Osteoblast (primary cell): ENCODE results near the gene CD99L2. TPM values are rescaled to one million over a fixed set of nuclear protein-coding genes. Genes with fewer than 3 reads are reported as not detected.

Experiments
- DNase-seq: peaks from one replicate; pipeline ENCODE4 v3.0.0; 2011; ENCODE audit warnings: low spot score, mixed read lengths; ENCODE audit not compliant: insufficient read length; ENCODE audit errors: missing footprints
- H2AFZ ChIP-seq: 2 replicates; pipeline ENCODE4 v1.6.0; 2011; ENCODE audit warnings: mild to moderate bottlenecking, low read length
- H3K27ac ChIP-seq: 2 replicates; pipeline ENCODE4 v1.5.1; 2011; ENCODE audit warnings: mild to moderate bottlenecking, low read depth, low read length, moderate library complexity
- H3K27me3 ChIP-seq: 2 replicates; pipeline ENCODE4 v1.6.0; 2012; ENCODE audit warnings: mild to moderate bottlenecking, control low read depth, inconsistent platforms, low read length, moderate library complexity; ENCODE audit not compliant: insufficient read depth
- H3K36me3 ChIP-seq: 2 replicates; pipeline ENCODE4 v1.5.1; 2011; ENCODE audit warnings: mild to moderate bottlenecking, low read length, control low read depth, moderate library complexity; ENCODE audit not compliant: insufficient read depth
- H3K4me1 ChIP-seq: 2 replicates; pipeline ENCODE4 v1.5.1; 2011; ENCODE audit warnings: mild to moderate bottlenecking, low read length, control low read depth, moderate library complexity; ENCODE audit not compliant: insufficient read depth
- H3K4me2 ChIP-seq: 2 replicates; pipeline ENCODE4 v1.6.0; 2011; ENCODE audit warnings: mild to moderate bottlenecking, low read length; ENCODE audit not compliant: insufficient read depth
- H3K4me3 ChIP-seq: fragments of 200-600 bp; sonication (generic); 3 replicates; pipeline ENCODE4 v1.5.1; 2012; ENCODE audit warnings: mild to moderate bottlenecking, low read length, inconsistent platforms; ENCODE audit not compliant: insufficient read depth
- H3K79me2 ChIP-seq: 2 replicates; pipeline ENCODE4 v1.6.0; 2012; ENCODE audit warnings: mild to moderate bottlenecking, low read length, control low read depth, inconsistent platforms; ENCODE audit not compliant: insufficient read depth
- H3K9me3 ChIP-seq: 2 replicates; pipeline ENCODE4 v1.5.1; 2011; ENCODE audit warnings: low read depth, low read length, control low read depth
- H4K20me1 ChIP-seq: 2 replicates; pipeline ENCODE4 v1.6.0; 2012; ENCODE audit warnings: mild to moderate bottlenecking, low read length, control low read depth; ENCODE audit not compliant: insufficient read depth
- total RNA-seq: library from RNA; depleted of rRNA; stranded (reverse); fragments of >200 nt; gene quantifications from 2 replicates; pipeline ENCODE4 v1.2.3, GENCODE V29; 2012
- TF ChIP-seq, protein P1 (sequence below): IDR thresholded peaks from 2 replicates; pipeline ENCODE4 v1.5.1; 2011; ENCODE audit warnings: mild to moderate bottlenecking, low read depth, low read length, moderate library complexity; ENCODE audit errors: extremely low read depth

The CD99L2 gene
- total RNA-seq, 1 donor = 85.0 TPM

DNA sequence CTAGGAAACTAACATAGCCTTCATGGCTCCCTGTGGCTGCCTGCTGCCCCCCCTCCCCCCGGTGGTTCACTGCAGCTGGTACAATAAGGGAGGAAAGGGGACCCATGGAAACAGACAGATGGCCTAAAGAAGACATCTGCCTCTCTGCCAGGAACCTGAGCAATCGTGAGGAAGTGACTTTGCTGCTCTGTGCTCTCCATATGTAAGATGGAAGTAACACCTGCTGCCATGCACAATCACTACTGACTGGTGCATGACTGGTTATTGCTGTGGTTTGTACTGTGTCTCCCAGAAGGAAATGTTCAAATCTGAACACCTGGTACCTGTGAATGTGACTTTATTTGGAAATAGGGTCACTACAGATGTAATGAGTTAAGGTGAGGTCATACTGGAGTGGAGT, 43.6 kb downstream of the CD99L2 start:
- H3K79me2 ChIP-seq = peaks cover 2% of the 10 kb centered on the region
- H3K27me3 ChIP-seq = no peaks in the 10 kb centered on the region
- H3K27ac ChIP-seq = no peak overlapping the region
- H4K20me1 ChIP-seq = peaks cover 2% of the 10 kb centered on the region
- TF ChIP-seq, protein P1, sequence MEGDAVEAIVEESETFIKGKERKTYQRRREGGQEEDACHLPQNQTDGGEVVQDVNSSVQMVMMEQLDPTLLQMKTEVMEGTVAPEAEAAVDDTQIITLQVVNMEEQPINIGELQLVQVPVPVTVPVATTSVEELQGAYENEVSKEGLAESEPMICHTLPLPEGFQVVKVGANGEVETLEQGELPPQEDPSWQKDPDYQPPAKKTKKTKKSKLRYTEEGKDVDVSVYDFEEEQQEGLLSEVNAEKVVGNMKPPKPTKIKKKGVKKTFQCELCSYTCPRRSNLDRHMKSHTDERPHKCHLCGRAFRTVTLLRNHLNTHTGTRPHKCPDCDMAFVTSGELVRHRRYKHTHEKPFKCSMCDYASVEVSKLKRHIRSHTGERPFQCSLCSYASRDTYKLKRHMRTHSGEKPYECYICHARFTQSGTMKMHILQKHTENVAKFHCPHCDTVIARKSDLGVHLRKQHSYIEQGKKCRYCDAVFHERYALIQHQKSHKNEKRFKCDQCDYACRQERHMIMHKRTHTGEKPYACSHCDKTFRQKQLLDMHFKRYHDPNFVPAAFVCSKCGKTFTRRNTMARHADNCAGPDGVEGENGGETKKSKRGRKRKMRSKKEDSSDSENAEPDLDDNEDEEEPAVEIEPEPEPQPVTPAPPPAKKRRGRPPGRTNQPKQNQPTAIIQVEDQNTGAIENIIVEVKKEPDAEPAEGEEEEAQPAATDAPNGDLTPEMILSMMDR = no peak
- no peak overlapping the region for H2AFZ ChIP-seq
- peaks cover 5% of the 10 kb centered on the region for H3K4me1 ChIP-seq
- H3K4me3 ChIP-seq = no peak overlapping the region
- no peak for DNase-seq
- H3K36me3 ChIP-seq = no peaks in the 10 kb centered on the region
- H3K4me2 ChIP-seq = no peak overlapping the region
- no peaks in the 10 kb centered on the region for H3K9me3 ChIP-seq

DNA sequence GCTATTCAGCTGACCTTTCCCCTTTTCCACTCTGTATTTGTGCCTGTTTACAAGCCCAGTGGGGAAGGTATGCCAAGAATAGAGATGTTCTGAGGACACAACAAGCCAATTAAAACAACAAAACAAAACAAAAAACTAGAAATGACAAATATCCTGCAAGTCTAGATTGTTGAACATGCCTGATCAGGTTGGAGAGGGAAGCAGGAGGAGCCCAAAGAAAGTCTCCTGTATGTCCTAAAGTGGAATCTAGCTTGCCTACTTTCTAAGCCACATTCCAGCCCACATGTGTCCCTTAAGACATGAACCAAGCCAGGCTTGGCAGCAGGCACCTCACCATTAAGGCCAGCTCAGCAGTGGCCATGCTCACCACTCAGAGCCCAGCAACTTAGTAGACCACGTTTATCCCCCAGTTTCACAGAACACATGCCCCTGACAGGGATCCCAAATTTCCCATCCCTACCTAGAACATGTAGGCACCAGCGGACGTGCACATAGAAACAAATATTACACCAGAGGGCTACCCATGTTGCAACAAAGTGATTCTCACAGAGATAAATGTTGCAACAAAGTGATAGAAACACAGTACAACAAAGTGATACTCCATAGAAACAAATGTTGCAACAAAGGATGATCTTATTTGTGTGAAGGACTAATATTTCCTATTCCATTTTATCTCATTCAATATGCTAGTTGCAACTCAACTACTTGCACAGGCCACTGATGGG, 48.3 kb downstream of the CD99L2 start:
- Histone ChIP-seq H3K4me1 (peaks cover 9% of the 10 kb centered on the region), H4K20me1 (no peaks in the 10 kb centered on the region), H3K4me2 (no peak overlapping the region), H3K27me3 (no peaks in the 10 kb centered on the region), H2AFZ (no peak overlapping the region), H3K4me3 (no peak overlapping the region), H3K79me2 (peaks cover 7% of the 10 kb centered on the region), H3K36me3 (no peaks in the 10 kb centered on the region), H3K27ac (no peak overlapping the region), H3K9me3 (no peaks in the 10 kb centered on the region)
- TF ChIP-seq, protein P1 = no peak
- DNase-seq = peak; percentile 50

DNA sequence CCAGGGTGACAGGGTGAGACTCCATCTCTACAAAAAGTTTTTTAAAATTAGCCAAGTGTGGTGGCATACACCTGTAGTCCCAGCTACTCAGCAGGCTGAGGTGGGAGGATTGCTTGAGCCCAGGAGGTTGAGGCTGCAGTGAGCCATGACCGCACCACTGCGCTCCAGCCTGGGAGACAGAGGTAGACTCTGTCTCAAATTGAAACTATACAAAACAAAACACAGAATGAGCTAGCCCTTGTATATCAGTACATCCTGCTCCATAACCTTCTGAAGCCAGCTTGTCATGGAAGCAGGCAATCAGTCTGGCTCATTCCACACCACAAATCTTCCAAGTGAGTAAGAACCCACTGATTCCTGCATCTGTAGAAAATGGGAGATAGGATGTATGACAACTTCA, 49.0 kb downstream of the CD99L2 start:
- H3K9me3 ChIP-seq = no peaks in the 10 kb centered on the region
- H3K79me2 ChIP-seq = peaks cover 7% of the 10 kb centered on the region
- no peak overlapping the region for H3K27ac ChIP-seq
- H3K4me3 ChIP-seq = no peak overlapping the region
- DNase-seq = no peak
- H4K20me1 ChIP-seq = no peaks in the 10 kb centered on the region
- H3K36me3 ChIP-seq = no peaks in the 10 kb centered on the region
- no peak overlapping the region for H2AFZ ChIP-seq
- peaks cover 9% of the 10 kb centered on the region for H3K4me1 ChIP-seq
- TF ChIP-seq, protein P1 = no peak
- no peaks in the 10 kb centered on the region for H3K27me3 ChIP-seq
- no peak overlapping the region for H3K4me2 ChIP-seq

DNA sequence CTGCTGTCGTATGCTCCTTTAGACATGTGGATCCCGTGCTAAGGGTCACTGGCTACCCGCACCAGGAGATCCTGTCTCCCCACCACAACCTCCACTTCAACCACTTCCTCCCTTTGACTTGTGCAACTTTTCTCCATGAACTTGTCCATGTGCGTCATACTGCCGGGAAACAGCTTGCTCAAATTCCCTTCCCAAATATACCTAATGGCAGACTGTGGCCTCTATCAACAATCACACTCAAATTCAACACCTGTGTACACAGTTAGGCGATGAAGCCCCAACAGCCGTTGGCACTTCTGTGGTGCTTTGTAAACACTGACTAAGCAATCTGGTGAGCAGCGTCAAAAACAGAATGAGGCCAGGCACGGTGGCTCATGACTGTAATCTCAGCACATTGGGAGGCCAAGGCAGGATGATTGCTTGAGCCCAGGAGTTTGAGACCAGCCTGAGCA, 49.5 kb downstream of the CD99L2 start:
- Histone ChIP-seq H3K79me2 (peaks cover 7% of the 10 kb centered on the region), H3K4me1 (peaks cover 9% of the 10 kb centered on the region), H3K27ac (no peak overlapping the region), H4K20me1 (no peaks in the 10 kb centered on the region), H3K4me2 (no peak overlapping the region), H3K36me3 (no peaks in the 10 kb centered on the region), H3K9me3 (no peaks in the 10 kb centered on the region), H3K27me3 (no peaks in the 10 kb centered on the region), H2AFZ (no peak overlapping the region), H3K4me3 (no peak overlapping the region)
- TF ChIP-seq, protein P1 = no peak
- no peak for DNase-seq
